IPS-NIHi7 (cell line): Measurements from ENCODE around the gene SLC24A1.

ENCODE experiments used
- DNase-seq: peaks from one replicate; pipeline ENCODE4 v3.0.0; 2012; ENCODE audit warnings: mixed read lengths; ENCODE audit errors: extremely low spot score

SLC24A1 gene

DNA sequence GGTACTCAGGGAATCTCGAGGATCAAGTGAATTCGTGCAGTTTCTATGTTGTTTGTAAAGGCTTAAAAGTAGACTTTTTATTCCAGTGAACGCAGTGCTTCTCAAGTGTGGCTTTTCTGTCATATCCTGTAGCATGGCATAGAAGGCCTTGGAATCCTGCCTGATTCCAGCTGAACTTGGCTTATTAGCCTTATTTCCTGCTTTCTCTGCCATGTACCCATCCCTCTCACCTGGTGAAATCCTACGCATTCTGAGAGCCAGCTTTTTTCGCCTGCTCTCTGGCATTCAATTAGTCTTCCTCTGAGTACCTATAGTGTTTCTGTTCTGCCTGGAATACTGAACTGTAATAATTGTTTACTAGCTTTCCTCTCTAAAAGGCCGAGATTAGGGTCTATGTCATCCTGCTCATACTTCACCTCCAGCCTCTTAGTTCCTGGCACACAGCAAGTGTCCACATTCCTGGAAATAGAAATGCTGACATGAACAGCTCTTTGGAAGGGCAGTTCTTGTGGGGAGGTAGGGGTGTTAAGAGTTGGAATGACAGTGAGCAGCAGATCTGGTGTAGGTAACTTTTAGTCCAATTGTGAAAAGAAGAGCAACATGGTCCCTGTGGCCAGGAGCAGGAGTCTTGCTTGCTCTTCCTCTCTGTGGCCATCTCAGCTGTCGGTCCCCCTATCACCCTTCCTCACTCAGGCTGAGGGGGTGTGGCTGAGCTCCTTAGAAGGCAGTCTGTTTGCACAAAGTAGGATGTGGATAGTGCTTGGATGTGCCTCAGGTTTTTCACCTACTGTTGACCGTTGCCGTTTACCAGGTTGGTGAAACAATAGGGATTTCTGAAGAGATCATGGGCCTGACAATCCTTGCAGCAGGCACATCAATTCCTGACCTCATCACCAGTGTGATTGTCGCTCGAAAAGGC lies 30.4 kb downstream of the SLC24A1 start:
- DNase-seq: no peak

DNA sequence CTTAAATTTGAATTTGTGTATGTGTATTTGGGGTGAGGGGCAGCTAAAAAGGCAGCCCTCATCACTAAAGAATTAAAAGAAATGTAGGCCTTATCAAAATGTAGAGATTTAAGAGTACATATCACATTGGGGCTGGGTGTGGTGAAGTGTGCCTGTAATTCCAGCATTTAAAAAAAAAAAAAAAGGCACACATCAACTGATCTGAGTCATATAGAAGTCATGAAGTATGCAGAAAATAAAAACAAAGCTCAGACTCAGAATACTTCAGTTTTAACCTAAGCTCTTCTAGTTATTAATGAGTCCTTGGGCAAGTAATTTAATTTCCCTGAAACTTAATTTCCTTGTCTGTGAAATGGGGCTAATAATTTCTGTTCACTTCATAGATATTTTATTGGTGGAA lies 31.6 kb downstream of the SLC24A1 start:
- DNase-seq: no peak

DNA sequence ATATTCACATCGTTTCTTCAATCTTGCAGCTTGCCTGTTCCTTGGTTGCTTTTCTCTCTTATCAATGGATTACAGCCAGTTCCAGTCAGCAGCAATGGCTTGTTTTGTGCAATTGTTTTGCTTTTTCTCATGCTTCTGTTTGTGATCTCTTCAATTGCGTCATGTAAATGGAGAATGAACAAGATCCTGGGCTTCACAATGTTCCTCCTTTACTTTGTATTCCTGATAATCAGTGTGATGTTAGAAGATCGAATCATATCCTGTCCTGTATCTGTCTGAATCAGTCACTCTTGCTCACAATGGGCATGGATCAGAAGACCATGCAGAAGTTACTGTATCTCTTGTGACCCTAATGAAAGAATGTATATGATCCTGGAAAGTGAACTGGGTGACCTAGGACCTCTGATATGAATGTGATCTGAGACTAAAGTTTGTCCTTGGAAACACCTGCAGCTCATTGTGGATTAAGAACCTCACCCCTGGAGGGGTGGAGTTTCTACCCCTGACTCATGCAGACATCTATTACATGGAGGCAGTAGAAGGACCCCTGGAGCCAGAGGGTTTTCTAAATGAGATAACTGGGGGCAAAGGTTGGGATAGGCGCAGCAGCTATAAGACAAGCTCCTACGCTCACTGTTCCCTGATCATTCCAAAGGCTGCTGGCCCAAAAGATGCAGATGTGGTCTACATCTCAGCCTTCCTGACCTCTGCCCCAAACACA lies 32.2 kb downstream of the SLC24A1 start:
- DNase-seq: no peak

DNA sequence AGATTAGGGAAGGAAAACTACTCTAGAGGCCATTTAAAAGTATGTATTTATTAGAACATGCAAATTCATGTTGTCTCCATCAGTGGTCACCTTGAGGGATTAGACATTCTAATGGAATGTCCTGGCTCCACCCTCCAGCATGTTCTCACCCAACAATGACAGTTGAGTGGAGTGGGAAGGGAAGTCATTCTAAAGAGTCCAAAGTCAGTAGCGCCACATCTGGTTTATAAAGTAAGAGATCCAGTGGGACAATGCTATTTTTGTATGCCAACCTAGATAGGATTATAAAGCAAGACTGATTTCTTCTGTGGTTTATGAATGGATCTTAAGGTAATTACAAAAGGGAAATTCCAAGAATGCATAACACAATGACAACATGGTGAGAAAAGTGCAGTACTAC lies 33.3 kb downstream of the SLC24A1 start:
- DNase-seq: no peak

DNA sequence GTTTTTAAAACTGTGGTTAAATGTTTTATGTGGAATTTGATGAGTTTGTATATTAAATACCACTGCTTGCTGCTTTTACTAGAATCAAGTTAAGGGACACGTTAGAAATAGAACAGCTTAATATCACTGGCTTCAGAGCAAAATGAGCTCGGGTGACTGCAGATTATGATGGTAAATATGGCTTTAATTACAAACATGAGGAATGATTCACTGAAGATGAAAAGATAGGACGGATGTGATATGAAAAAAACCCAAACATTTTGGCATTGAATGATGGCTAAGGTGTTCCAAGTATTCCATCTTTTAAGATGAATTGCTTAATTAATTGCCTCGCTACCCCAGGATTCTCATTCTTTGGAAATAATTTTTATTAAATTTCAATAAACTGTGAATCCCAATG lies 33.7 kb downstream of the SLC24A1 start:
- DNase-seq: no peak

DNA sequence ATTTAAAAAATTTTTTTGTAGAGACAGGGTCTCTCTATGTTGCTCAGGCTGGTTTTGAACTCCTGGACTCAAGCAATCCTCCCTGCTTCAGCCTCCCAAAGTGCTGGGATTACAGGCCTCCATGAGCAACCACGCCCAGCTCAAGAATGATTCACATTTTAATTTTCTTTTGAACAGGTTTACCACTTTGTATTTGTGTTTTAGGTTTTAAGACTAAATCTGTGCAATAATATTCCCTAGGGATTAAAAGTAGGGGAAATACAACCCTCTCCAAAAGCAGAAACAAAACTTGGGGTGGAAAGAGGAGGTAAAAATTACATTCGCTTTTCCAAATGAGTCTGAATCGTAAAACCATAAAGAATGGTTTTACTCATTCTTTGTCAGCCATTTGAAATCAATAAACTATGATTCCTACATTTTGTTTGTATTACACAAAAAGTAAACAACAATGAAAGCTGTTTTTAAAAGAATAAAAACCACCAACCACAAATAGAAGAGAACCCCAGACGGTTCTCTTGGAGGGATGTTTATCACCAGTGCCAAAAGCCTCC lies 37.8 kb downstream of the SLC24A1 start:
- DNase-seq: no peak

DNA sequence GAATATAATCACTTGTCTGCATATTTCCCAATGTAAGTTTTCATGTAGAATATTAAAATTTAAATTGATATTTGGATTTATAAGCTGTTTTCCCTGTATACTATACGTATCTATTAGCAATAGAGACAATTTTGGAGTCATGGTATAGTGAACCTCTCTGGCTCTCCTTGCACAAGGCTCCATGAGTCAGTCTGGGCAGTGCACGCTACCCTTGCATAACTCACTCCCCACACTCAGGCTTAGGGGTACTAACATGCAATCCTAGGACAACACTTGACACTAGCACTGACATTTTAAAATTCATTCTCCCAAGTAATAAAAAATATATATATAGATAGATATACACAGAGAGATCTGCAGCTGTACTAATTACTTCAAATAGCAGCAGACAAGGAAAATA lies 39.2 kb downstream of the SLC24A1 start:
- DNase-seq: no peak

DNA sequence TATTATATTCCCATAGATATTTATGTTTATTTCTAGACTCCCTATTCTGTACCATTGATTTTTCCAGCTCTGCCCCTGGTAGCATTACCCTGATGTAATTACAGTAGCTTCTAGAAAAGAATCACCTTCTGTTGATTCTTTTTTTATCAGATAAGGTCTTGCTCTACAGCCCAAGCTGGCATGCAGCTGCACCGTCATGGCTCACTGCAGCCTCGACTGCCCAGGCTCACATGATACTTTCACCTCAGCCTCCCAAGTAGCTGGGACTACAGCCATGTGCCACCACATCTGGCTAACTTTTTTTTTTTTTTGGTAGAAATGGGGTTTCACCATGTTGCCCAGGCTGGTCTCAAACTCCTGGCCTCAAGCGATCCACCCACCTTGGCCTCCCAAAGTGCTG lies 41.8 kb downstream of the SLC24A1 start:
- no peak for DNase-seq

DNA sequence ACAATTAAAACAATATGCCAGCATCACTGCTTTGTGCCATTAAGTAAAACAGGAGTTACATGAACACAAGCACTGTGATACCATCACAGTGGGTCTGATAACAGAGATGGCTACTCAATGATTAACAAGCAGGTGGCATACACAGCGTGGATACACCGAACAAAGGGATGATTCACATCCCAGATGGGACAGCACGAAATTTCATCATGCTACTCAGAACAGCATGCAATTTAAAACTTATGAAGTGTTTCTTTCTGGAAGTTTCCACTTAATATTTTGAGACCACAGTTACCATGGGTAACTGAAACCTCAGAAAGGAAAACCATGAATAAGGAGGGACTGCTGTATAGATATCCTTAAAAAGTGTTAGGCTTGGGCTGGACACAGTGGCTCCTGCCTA lies 44.5 kb downstream of the SLC24A1 start:
- no peak for DNase-seq

DNA sequence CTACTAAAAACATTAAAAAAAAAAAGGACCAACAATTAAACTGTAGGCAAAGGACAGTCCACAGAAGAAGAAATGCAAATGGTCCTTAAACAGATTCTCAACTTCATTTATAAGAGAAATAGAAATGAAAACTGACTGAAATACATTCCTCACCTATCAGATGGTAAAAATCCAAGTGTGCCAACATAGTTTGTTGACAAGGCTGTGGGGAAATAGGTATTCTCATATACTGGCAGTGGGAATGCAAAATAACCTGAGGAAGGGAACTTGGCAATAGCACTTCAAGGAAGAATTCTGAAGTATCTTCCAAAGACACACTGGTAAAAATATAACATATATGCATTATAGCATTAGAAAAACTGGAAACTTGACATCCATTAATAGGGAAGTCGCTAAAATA lies 53.8 kb downstream of the SLC24A1 start:
- no peak for DNase-seq

DNA sequence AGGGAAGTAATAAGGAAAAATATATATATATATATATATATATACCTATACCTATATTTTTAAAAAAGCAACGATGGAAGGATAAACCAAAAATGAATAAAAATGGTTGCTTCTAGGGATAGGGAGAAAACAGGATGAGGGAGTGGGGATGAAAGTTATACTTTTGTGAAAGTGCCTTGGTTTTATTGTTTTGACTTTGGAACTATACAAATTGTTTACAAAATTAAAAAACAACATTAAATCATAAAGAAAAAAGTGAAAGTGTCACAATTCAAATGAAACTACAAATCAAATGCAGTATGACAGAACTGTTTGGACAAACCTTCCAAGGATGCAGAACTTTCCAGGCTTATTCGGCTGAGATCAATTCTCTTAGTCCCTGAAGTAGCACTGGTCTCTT lies 54.4 kb downstream of the SLC24A1 start:
- DNase-seq: no peak

DNA sequence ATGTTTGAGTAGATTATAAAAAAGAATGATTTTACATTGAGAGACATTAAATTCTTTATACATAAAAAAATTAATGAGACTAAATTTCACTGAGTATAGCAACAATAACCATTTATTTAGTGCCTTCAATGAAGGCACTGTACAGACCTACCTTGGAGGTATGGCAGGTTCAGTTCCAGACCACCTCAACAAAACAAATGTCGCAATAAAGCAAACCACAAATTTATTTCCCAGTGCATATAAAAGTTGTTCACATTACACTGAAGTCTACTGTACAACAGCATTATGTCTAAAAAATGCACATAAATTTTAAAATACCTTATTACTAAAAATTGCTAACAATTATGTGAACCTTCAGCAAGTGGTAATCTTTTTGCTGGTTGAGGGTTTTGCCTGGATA lies 58.8 kb downstream of the SLC24A1 start:
- no peak for DNase-seq

DNA sequence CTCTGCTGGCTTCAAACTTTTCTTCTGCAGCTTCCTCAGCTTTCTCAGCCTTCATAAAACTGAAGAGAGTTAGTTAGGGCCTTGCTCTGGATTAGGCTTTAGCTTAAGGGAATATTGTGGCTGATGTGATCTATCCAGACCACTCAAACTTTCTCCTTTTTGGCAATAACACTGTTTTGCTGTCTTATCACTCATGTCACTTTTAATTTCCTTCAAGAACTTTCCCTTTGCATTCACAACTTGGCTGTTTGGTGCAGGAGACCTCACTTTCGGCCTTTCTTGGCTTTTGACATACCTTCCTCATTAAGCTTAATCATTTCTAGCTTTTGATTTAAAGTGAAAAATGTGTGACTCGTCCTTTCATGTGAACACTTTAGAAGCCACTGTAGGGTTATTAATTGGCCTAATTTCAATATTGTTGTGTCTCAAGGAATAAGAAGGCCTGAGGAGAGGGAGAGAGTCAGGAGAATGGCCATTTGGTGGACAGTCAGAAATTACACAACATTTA lies 60.7 kb downstream of the SLC24A1 start:
- no peak for DNase-seq

DNA sequence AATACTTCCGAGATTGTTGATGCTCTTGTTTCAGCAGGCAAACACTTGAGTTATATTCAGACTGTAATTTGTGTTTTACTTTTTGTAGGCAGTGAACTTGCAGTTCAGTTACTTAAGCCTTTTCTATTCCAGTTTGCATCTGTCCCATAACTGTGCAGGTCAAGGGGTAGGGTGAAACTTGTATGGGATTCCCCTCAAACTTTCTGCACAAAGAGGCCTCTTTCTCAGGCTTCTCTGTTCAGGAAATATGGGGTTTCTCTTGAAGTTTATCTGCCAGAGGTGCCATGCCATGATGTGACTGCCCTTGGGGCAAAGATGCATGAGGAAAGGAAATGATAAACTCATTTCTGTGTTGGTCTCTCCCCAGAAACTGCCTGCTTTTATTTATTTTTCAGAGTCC lies 66.7 kb downstream of the SLC24A1 start:
- no peak for DNase-seq

DNA sequence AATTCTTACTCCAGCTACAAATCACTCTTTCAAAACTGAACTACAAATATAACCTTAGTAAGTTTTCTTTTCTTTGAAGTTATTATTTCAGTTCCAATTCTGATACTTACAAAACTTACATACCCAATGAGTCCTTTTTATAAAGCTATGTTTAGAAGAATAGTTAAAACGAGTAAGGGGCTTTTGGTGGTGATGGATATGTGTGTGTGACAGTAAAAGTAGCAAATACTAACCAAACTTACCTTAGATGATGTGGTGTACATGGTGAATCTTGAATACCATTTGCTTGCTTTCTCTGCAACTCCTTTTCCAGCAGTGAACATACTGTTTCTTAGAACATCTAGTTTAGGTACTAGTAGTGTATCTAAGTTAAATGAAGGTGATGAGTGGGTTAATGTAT lies 68.4 kb downstream of the SLC24A1 start:
- DNase-seq: no peak

DNA sequence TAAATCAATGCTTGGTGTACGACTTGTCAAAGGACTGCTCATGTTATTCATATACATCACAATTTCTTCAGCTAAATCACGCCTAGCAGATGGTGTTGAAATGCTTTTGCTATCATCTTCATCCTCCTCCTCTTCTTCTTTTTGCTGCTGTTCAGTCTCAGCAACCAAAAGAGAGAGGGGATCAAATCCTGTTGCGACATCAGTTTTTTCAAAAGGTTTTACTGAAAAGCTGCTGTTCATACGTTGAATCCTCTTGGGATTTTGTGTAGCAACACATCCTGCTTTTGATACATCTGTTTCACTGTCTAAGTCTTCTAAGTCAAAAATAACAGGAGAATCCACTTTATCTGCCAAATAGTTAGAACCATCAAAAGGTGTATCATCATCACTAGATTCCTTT lies 69.0 kb downstream of the SLC24A1 start:
- DNase-seq: no peak

DNA sequence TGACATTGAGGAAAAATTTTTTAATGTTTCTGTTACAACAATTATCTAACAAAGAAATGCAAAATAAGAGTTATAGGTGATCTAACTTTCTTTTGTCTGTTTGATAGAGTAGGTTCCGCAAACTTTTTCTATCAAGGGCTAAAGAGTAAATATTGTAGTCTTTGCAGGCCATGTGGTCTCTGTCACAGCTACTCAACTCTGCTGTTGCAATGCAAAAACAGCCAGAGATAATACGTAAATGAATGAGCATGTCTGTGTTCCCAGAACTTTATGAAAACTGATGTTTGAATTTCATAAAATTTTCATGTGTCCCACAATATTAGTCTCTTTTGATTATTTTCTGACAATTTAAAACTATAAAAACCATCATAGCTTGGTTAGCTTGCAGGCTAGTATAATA lies 73.3 kb downstream of the SLC24A1 start:
- no peak for DNase-seq
